Measurements from ENCODE around the gene APOB. TPM values are rescaled to one million over a fixed set of nuclear protein-coding genes. Genes with fewer than 3 reads are reported as not detected.

Gene APOB
- total RNA-seq, 1 donor: not detected

DNA sequence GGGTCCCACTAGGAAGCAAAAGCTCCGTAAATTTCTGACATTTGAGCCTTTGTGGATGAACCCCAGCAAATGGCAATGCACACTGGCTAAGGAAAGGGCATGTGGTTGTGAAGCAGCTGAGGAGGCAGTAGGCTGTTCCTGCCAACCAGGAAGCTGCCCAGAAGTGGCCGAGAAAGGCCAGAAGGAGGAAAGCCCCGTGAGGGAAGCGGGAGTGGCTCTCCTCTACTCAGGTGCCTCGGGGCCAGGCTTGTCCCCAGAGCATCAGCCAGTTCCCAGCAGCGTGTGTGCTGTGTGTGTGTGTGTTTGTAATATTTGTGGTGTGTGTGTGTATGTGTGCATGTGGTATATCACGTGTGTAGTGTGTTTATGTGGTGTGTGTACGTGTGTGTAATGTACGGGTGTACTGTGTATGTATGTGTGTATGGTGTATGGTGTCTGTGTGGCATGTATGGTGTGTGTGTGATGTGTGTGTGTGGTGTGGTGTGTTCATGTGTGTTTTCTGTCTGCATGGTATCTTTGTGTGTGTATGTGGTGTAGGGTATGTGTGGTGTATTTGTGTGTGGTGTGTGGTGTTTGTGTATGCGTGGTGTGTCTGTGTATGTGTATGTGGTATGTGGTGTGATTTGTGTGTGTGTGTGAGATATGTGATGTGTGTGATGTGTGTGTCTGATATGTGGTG lies 90.6 kb downstream of the APOB start:
- Histone ChIP-seq H3K4me1 (ENCODE audit: insufficient read depth, low read length) (no peaks in the 10 kb centered on the region), H3K4me3 (ENCODE audit: low read length) (no peak overlapping the region), H3K27me3 (ENCODE audit: insufficient read depth, low read length) (no peaks in the 10 kb centered on the region), H3K9me3 (ENCODE audit: low read depth, low read length) (no peaks in the 10 kb centered on the region)

Other genes with a start within 250 kb of the APOB start
- gene LDAH, start 221.0 kb downstream of the APOB start, total RNA-seq: 5.2 TPM
- 0.10 TPM for gene TDRD15, start 79.9 kb upstream of the APOB start, total RNA-seq